SKM-1 (cell line): Measurements from ENCODE around the gene NID2.

ENCODE experiments used
- DNase-seq: peaks from one replicate; lab custom pipeline; 2025; ENCODE audit not compliant: unreplicated experiment; lab: John Stamatoyannopoulos, UW

The NID2 gene

GRCh38 chr14:51963286-51963685, 105.6 kb downstream of the NID2 start:
- no peak for DNase-seq

DNA sequence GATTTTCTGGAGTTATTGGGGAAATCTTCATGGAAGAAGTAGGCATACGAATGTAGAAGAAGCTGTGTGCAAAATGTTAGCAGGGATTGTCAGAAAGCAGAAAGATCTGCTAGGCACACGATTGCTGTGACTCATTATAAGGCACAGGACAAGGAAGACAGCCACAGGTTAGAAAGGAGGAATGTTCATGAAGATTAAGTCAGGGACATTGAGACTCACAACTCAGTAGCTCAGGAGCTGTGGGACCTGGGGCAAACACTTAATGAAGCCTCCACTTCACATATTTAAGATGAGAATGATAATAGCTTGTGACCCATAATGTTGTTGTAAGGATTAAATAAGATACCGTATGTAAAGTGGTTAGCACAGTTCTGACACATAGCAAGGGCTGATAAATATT, 106.1 kb downstream of the NID2 start:
- no peak for DNase-seq

DNA sequence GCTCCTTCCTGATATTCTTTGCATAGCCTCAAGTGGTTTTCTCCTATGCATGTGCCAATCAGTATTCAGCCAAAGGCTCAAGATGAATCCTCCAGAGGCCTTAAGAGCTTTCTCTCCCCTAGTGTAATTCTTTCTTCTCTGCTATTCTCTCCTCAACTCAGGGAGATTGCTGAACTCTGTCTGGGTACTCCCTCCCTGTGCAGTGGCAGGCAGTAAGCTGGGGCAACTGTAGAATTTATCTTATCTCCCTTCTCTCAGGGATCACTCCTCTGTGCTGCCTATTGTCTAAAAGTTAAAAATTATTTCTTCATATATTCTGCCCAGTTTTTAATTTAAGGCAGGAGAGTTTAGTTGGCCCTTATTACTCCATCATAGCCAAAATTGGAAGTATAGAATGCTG, 108.0 kb downstream of the NID2 start:
- DNase-seq: no peak

DNA sequence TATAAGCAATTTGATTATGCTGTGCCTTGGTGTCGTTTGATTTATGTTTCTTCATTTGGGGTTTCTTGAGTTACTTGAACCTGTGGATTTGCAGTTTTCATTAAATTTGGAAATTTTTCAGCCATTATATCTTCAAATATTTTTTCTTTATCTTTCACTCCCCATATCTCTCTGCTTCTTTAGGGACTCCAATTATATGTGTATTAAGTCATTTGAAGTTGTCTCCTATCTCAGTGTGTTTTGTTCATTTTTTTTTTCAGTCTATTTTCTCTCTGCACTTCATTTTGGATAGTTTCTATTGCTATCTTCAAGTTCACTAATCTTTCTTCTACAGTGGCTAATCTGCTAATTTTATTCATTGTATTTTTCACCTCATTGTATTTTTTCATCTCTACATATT, 108.9 kb downstream of the NID2 start:
- no peak for DNase-seq

DNA sequence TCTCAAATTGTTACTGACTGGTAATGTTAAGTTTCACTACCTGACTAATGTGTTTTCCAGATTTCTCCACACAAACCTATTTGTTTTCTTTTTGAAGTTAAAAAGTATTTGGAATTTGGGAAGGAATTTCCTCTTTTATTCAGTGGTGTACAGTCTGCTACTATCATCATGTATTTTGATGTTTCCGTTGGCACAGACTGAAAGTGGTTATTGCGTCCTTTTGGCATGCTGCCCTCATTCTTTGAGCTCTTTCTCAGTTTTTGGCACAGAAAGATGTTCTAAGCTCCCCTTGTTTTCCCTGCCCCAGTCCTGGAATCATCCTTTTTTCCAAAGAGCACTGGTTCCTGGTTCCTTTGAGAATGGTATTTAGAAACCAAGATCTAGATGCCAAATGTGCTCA, 110.9 kb downstream of the NID2 start:
- DNase-seq: no peak
